Measurements from ENCODE around the gene PRX. TPM values are rescaled to one million over a fixed set of nuclear protein-coding genes. Genes with fewer than 3 reads are reported as not detected.
A peak's percentile ranks its signal among the peaks of the same experiment; 100 is the strongest.
"Not testable (repeated sequence)": the region's sequence is repeated elsewhere in the genome, so short reads cannot be mapped to it uniquely, and the experiment has no call there.

PRX gene
- total RNA-seq, 2 experiments from 2014 or later = 1.2 to 1.7 TPM

GRCh38 chr19:40378509-40378908 lies 34.7 kb downstream of the PRX start:
- Mint-ChIP-seq H3K4me1 (ENCODE audit: low read depth) (no peaks in the 10 kb centered on the region), H3K27ac (no peak overlapping the region), H3K9me3 (no peaks in the 10 kb centered on the region), H3K4me3 (no peak overlapping the region), H3K36me3 (no peaks in the 10 kb centered on the region), H3K27me3 (no peaks in the 10 kb centered on the region)
- intact Hi-C loops (cut with micrococcal nuclease) = no loop called here
- CTCF ChIA-PET = no interaction called here
- POLR2A ChIA-PET = no interaction called here
- DNase-seq = no peak

- no peaks in the 10 kb centered on the region for H3K4me1 Mint-ChIP-seq (ENCODE audit: low read depth)
- intact Hi-C loops (cut with micrococcal nuclease) = no loop called here
- CTCF ChIA-PET = no interaction called here
- no peak for DNase-seq
- H3K9me3 Mint-ChIP-seq = no peaks in the 10 kb centered on the region
- no peaks in the 10 kb centered on the region for H3K27me3 Mint-ChIP-seq
- POLR2A ChIA-PET = no interaction called here
- H3K36me3 Mint-ChIP-seq = no peaks in the 10 kb centered on the region
- H3K27ac Mint-ChIP-seq = no peak overlapping the region
- no peak overlapping the region for H3K4me3 Mint-ChIP-seq
Measured at GRCh38 chr19:40377876-40378385, 35.2 kb downstream of the PRX start.

GRCh38 chr19:40376286-40376862 lies 36.8 kb downstream of the PRX start:
- CTCF ChIA-PET = no interaction called here
- POLR2A ChIA-PET = no interaction called here
- Mint-ChIP-seq H3K27ac (no peak overlapping the region), H3K4me3 (no peak overlapping the region), H3K4me1 (ENCODE audit: low read depth) (no peaks in the 10 kb centered on the region), H3K9me3 (no peaks in the 10 kb centered on the region), H3K36me3 (peaks cover 4% of the 10 kb centered on the region), H3K27me3 (no peaks in the 10 kb centered on the region)
- no peak for DNase-seq
- intact Hi-C loops (cut with micrococcal nuclease) = no loop called here

GRCh38 chr19:40374084-40374483 lies 39.1 kb downstream of the PRX start:
- ChIA-PET POLR2A (no interaction called here), CTCF (no interaction called here)
- intact Hi-C loops (cut with micrococcal nuclease) = no loop called here
- no peak for DNase-seq
- H3K9me3 Mint-ChIP-seq = no peaks in the 10 kb centered on the region
- no peak overlapping the region for H3K4me3 Mint-ChIP-seq
- H3K27ac Mint-ChIP-seq = no peak overlapping the region
- peaks cover 4% of the 10 kb centered on the region for H3K36me3 Mint-ChIP-seq
- no peaks in the 10 kb centered on the region for H3K4me1 Mint-ChIP-seq (ENCODE audit: low read depth)
- no peaks in the 10 kb centered on the region for H3K27me3 Mint-ChIP-seq

- DNase-seq = no peak
- H3K36me3 Mint-ChIP-seq = peaks cover 5% of the 10 kb centered on the region
- H3K9me3 Mint-ChIP-seq = no peaks in the 10 kb centered on the region
- no peak overlapping the region for H3K27ac Mint-ChIP-seq
- intact Hi-C loops (cut with micrococcal nuclease) = no loop called here
- POLR2A ChIA-PET = no interaction called here
- no peak overlapping the region for H3K4me3 Mint-ChIP-seq
- no peaks in the 10 kb centered on the region for H3K4me1 Mint-ChIP-seq (ENCODE audit: low read depth)
- no peaks in the 10 kb centered on the region for H3K27me3 Mint-ChIP-seq
- CTCF ChIA-PET = no interaction called here
Measured at GRCh38 chr19:40371802-40372122, 41.4 kb downstream of the PRX start.

GRCh38 chr19:40370997-40371801 lies 42.0 kb downstream of the PRX start:
- Mint-ChIP-seq H3K27me3 (no peaks in the 10 kb centered on the region), H3K36me3 (peaks cover 5% of the 10 kb centered on the region), H3K27ac (no peak overlapping the region), H3K4me1 (ENCODE audit: low read depth) (no peaks in the 10 kb centered on the region), H3K4me3 (no peak overlapping the region), H3K9me3 (no peaks in the 10 kb centered on the region)
- POLR2A ChIA-PET = no interaction called here
- DNase-seq = no peak
- CTCF ChIA-PET = no interaction called here
- intact Hi-C loops (cut with micrococcal nuclease) = no loop called here

GRCh38 chr19:40370253-40370652 lies 42.9 kb downstream of the PRX start:
- CTCF ChIA-PET; DNase-seq; intact Hi-C loops (cut with micrococcal nuclease); H3K9me3 Mint-ChIP-seq; H3K4me3 Mint-ChIP-seq; POLR2A ChIA-PET; H3K27ac Mint-ChIP-seq; H3K27me3 Mint-ChIP-seq; H3K36me3 Mint-ChIP-seq; H3K4me1 Mint-ChIP-seq (ENCODE audit: low read depth): not testable (repeated sequence)

- POLR2A ChIA-PET = no interaction called here
- H3K36me3 Mint-ChIP-seq = peaks cover 8% of the 10 kb centered on the region
- H3K4me3 Mint-ChIP-seq = no peak overlapping the region
- H3K27ac Mint-ChIP-seq = no peak overlapping the region
- no peak for DNase-seq
- CTCF ChIA-PET = no interaction called here
- intact Hi-C loops (cut with micrococcal nuclease) = no loop called here
- no peaks in the 10 kb centered on the region for H3K27me3 Mint-ChIP-seq
- H3K4me1 Mint-ChIP-seq (ENCODE audit: low read depth) = peaks cover 6% of the 10 kb centered on the region
- H3K9me3 Mint-ChIP-seq = no peaks in the 10 kb centered on the region
Measured at GRCh38 chr19:40369797-40370196, 43.4 kb downstream of the PRX start.

- no peak for DNase-seq
- POLR2A ChIA-PET = no interaction called here
- no peak overlapping the region for H3K4me3 Mint-ChIP-seq
- no peak overlapping the region for H3K27ac Mint-ChIP-seq
- no peaks in the 10 kb centered on the region for H3K9me3 Mint-ChIP-seq
- CTCF ChIA-PET = no interaction called here
- no peaks in the 10 kb centered on the region for H3K27me3 Mint-ChIP-seq
- peaks cover 11% of the 10 kb centered on the region for H3K4me1 Mint-ChIP-seq (ENCODE audit: low read depth)
- intact Hi-C loops (cut with micrococcal nuclease) = no loop called here
- H3K36me3 Mint-ChIP-seq = peaks cover 7% of the 10 kb centered on the region
Measured at GRCh38 chr19:40367577-40368434, 45.4 kb downstream of the PRX start.

- ChIA-PET CTCF (no interaction called here), POLR2A (no interaction called here)
- Mint-ChIP-seq H3K4me1 (ENCODE audit: low read depth) (peaks cover 11% of the 10 kb centered on the region), H3K27me3 (no peaks in the 10 kb centered on the region), H3K27ac (no peak overlapping the region), H3K9me3 (no peaks in the 10 kb centered on the region), H3K36me3 (peaks cover 4% of the 10 kb centered on the region), H3K4me3 (no peak overlapping the region)
- DNase-seq = no peak
- intact Hi-C loops (cut with micrococcal nuclease) = no loop called here
Measured at GRCh38 chr19:40366697-40367561, 46.2 kb downstream of the PRX start.

- Mint-ChIP-seq H3K36me3 (peaks cover 4% of the 10 kb centered on the region), H3K4me1 (ENCODE audit: low read depth) (peaks cover 11% of the 10 kb centered on the region), H3K9me3 (no peaks in the 10 kb centered on the region), H3K4me3 (peak overlapping the region; percentile 32), H3K27me3 (no peaks in the 10 kb centered on the region), H3K27ac (no peak overlapping the region)
- CTCF ChIA-PET = interaction anchor here (1.0 kb wide), 1 partner anchor 55 kb away, joined by 3 read pairs; no protein-coding TSS in a partner anchor
- POLR2A ChIA-PET = no interaction called here
- peak; percentile 68 for DNase-seq
- intact Hi-C loops (cut with micrococcal nuclease) = no loop called here
Measured at GRCh38 chr19:40365613-40366401, 47.4 kb downstream of the PRX start.
